ENCODE measurements around the gene PLA2G4D. TPM values are rescaled to one million over a fixed set of nuclear protein-coding genes. Genes with fewer than 3 reads are reported as not detected.
A peak's percentile ranks its signal among the peaks of the same experiment; 100 is the strongest.

The PLA2G4D gene
- total and polyA plus RNA-seq, 9 donors = 0.04 to 0.22 (median 0.08) TPM; not detected in 2

DNA sequence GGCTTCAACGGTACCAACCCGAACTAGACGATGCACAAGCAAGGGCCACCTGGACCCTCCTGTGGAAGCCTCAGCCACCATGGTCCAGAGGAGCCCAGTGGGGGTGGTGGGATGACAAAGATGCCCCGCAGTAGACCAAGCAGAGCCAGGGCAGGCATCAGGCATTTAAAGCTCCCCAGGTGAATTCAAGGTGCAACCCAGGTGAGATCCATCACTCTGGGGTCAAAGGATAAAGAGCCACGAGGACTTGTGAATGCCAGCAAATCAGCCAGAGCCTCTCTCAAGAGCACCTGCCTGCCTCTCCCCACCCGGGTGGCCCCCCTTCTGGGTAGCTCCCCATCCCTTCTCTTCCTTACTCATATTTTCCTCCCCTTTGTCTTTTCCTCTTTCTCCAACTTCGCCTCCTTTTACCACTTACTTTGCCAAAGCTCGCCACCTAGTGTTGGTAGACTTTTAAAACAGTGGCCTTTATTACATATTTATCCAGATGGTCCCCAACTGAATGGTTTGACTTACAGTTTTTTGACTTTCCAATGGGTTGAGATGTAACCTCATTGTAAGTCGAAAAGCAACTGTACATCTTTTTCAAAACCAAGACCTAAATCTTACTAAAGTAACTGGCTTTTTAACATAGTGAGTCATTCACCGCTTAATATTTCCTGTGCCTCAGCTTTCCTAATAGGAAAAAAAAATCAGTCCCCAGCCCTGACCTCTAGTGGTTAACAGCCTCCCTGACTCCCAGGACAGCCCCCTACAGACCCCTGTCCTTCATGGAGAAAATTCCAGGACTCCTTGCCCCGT, 43.3 kb upstream of the PLA2G4D start:
- no peaks in the 10 kb centered on the region for H3K27me3 ChIP-seq (ENCODE audit: control insufficient read depth, insufficient read depth, low read length)
- no peak overlapping the region for H3K27ac ChIP-seq (ENCODE audit: low read length)
- no peaks in the 10 kb centered on the region for H3K36me3 ChIP-seq (ENCODE audit: control insufficient read depth, insufficient read depth, low read length)
- WGBS (ENCODE audit: insufficient coverage) = 58% methylated on average over 8 of the region's 11 CpGs
- DNase-seq = peak; percentile 82
- no peaks in the 10 kb centered on the region for H3K9me3 ChIP-seq (replicated peaks; ENCODE audit: control insufficient read depth, low read depth, low read length)
- H3K4me3 ChIP-seq (ENCODE audit: low read length) = no peak overlapping the region
- H3K4me1 ChIP-seq (ENCODE audit: control insufficient read depth, insufficient read depth, low read length) = no peaks in the 10 kb centered on the region

DNA sequence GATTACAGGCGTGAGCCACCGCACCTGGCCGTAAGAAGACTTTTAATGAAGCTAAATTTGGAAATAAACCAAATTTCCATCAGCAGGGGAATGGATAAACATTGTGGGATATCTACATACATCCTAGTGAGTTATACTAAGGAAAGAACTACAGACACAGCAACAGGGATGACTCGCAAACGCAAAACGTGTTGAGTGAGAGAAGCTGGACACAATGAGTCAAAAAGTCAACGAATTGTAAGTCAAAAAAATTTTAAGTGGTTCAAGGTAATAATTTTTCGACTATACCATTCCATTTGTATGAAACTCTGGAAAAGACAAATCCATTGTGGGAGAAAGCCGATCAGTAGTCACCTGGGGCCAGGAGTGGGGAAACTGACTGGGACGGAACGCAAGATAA, 42.2 kb upstream of the PLA2G4D start:
- no peak overlapping the region for H3K4me3 ChIP-seq (ENCODE audit: low read length)
- H3K36me3 ChIP-seq (ENCODE audit: control insufficient read depth, insufficient read depth, low read length) = no peaks in the 10 kb centered on the region
- peaks cover 10% of the 10 kb centered on the region for H3K4me1 ChIP-seq (ENCODE audit: control insufficient read depth, insufficient read depth, low read length)
- WGBS (ENCODE audit: insufficient coverage) = no CpG with 5 or more reads among the region's 11 CpGs
- no peaks in the 10 kb centered on the region for H3K27me3 ChIP-seq (ENCODE audit: control insufficient read depth, insufficient read depth, low read length)
- H3K9me3 ChIP-seq (replicated peaks; ENCODE audit: control insufficient read depth, low read depth, low read length) = no peaks in the 10 kb centered on the region
- no peak for DNase-seq
- no peak overlapping the region for H3K27ac ChIP-seq (ENCODE audit: low read length)

DNA sequence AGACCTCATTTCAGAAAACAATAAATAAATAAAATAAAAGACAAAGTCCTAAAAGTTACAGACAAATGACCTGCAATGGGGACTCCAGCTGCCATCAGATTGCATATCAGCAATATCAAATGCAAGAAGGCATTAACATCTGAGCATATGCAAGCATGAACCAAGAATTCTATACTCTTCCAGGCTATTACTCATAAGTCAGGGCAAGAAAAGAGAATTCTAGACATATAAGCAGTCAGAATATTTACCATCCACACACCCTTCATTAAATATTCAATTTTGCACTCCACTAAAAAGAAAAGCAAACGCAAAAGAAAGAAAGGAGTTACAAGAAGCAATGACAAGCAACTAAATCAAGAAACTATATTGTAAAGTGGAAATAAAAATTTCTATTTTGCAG, 41.0 kb upstream of the PLA2G4D start:
- WGBS (ENCODE audit: insufficient coverage) = no CpG with 5 or more reads among the region's 1 CpG
- DNase-seq = no peak

DNA sequence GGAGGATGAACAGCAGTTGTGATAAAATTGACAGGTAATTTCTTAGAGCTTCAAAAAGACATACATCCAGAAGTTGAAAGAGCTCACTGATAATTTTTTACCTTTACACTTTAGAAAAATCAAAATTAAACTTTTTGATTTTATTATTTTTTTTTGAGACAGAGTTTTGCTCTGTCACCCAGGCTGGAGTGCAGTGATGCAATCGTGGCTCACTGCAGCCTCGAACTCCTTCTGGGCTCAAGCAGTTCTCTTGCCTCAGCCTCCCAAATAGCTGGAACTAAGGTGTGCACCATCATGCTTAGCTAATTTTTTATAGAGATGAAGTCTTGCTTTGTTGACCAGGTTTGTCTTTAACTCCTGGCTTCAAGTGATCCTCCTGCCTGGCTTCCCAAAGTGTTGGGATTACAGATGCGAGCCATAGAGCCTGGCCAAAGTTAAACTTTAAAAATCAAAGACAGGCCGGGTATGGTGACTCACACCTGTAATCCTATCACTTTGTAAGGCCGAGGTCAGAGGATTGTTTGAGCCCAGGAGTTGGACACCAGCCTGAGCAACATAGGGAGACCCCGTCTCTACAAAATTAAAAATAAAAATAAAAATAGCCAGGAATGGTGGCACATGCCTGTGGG, 40.4 kb upstream of the PLA2G4D start:
- H3K27ac ChIP-seq (ENCODE audit: low read length) = no peak overlapping the region
- H3K27me3 ChIP-seq (ENCODE audit: control insufficient read depth, insufficient read depth, low read length) = peaks cover 6% of the 10 kb centered on the region
- 70% methylated on average over 2 of the region's 6 CpGs for WGBS (ENCODE audit: insufficient coverage)
- no peak for DNase-seq
- H3K4me3 ChIP-seq (ENCODE audit: low read length) = no peak overlapping the region
- H3K4me1 ChIP-seq (ENCODE audit: control insufficient read depth, insufficient read depth, low read length) = peaks cover 23% of the 10 kb centered on the region
- H3K36me3 ChIP-seq (ENCODE audit: control insufficient read depth, insufficient read depth, low read length) = no peaks in the 10 kb centered on the region
- no peaks in the 10 kb centered on the region for H3K9me3 ChIP-seq (replicated peaks; ENCODE audit: control insufficient read depth, low read depth, low read length)

More for the DNA sequence above, 41.0 kb upstream of the PLA2G4D start:
- peaks cover 20% of the 10 kb centered on the region for H3K4me1 ChIP-seq (ENCODE audit: control insufficient read depth, insufficient read depth, low read length)
- no peaks in the 10 kb centered on the region for H3K9me3 ChIP-seq (replicated peaks; ENCODE audit: control insufficient read depth, low read depth, low read length)
- H3K27ac ChIP-seq (ENCODE audit: low read length) = no peak overlapping the region
- H3K27me3 ChIP-seq (ENCODE audit: control insufficient read depth, insufficient read depth, low read length) = peaks cover 6% of the 10 kb centered on the region
- no peak overlapping the region for H3K4me3 ChIP-seq (ENCODE audit: low read length)
- no peaks in the 10 kb centered on the region for H3K36me3 ChIP-seq (ENCODE audit: control insufficient read depth, insufficient read depth, low read length)

DNA sequence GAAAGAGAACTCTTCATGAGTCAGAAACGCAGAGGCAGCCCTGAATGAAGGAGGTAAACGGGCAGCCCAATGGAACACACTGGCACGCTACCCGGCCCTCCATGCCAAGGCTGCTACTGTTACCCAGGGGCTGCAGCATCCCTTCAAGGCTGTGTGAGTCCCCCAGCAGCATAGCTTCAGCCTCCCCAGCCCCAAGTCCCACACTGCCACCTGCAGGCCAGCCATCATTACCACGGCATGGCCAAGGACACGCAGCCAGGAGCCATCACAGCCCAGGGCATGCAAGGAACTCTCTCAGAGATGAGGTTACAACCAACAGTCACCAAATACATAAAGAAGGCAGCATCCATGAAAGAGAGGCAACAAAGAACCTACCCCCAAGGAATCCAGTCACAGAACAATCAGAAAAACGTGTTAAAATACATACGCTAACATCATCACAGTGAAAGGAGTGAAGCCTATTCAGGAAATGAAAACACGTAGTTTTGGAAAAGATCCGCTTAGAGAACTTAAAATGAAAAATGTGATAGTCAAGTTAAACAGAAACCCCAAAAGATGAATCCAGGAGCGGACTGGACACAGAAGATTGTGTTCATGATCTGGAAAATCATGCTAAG, 39.6 kb upstream of the PLA2G4D start:
- Histone ChIP-seq H3K9me3 (replicated peaks; ENCODE audit: control insufficient read depth, low read depth, low read length) (no peaks in the 10 kb centered on the region), H3K4me3 (ENCODE audit: low read length) (no peak overlapping the region), H3K27ac (ENCODE audit: low read length) (no peak overlapping the region), H3K36me3 (ENCODE audit: control insufficient read depth, insufficient read depth, low read length) (no peaks in the 10 kb centered on the region), H3K27me3 (ENCODE audit: control insufficient read depth, insufficient read depth, low read length) (peaks cover 6% of the 10 kb centered on the region), H3K4me1 (ENCODE audit: control insufficient read depth, insufficient read depth, low read length) (peaks cover 23% of the 10 kb centered on the region)
- WGBS (ENCODE audit: insufficient coverage) = 36% methylated on average over 3 of the region's 11 CpGs
- peak; percentile 19 for DNase-seq

DNA sequence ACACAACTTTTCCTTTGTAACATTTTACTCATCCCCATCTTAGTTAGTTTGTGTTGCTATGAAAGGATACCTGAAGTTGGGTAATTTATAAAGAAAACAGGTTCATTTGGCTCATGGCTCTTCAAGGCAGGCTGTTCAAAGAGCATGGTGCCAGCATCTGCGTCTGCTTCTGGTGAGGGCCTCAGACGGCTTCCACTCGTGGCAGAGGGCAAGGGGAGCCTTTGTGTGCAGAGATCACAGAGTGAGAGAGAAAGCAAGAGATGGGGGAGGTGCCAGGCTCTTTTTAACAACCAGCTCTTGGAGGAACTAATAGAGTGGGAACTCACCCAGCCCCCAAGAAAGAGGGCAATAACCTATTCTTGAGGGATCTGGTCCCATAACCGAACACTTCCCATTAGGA, 39.0 kb upstream of the PLA2G4D start:
- H3K4me3 ChIP-seq (ENCODE audit: low read length) = no peak overlapping the region
- no peak overlapping the region for H3K27ac ChIP-seq (ENCODE audit: low read length)
- no peaks in the 10 kb centered on the region for H3K9me3 ChIP-seq (replicated peaks; ENCODE audit: control insufficient read depth, low read depth, low read length)
- peaks cover 23% of the 10 kb centered on the region for H3K4me1 ChIP-seq (ENCODE audit: control insufficient read depth, insufficient read depth, low read length)
- H3K36me3 ChIP-seq (ENCODE audit: control insufficient read depth, insufficient read depth, low read length) = no peaks in the 10 kb centered on the region
- DNase-seq = no peak
- WGBS (ENCODE audit: insufficient coverage) = no CpG with 5 or more reads among the region's 4 CpGs
- H3K27me3 ChIP-seq (ENCODE audit: control insufficient read depth, insufficient read depth, low read length) = peaks cover 6% of the 10 kb centered on the region

DNA sequence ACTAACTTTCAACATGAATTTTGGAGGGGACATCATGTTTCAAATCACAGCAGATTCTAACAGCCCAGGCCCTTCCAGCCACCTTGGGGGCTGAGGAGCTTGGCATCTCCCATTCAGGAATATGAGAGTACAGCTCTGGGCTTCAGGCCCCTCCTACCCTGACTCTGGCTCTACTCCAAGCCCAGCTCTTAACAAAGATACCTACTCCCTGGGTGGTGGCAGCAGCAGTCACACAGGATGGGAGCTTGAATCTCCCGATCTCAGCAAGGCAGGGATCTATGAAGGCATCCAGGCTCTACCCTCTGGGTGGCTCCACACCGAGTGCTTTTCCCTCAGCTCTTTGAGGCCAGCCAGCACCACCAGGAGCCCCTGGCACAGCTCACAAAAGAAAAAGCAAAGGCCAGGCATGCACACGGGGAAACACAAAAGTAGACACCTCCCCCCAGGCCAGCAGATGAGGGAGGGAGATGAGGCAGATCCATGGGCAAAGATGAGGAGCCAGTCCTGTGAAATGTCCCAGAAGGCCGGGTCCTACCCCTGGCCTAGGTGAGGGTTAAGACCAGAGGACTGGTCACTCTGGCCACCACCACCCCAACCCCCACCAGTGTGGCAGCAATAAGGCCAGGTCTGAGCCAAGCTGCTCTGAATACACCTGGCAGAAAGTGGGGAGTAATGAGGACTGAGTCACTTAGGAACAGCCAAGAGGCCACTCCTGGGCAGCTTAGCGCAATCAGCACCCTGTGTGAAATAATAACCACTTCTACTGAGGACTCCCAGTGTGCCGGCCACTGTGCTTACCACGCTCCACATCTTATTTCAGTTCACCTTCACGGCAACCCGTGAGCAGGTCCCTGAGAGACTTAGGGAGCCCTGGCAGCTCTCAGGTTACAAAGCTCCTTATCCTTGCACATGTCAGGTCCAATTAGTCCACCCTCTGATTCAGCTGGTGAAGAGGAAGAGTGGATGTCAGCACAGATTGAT, 37.8 kb upstream of the PLA2G4D start:
- DNase-seq = no peak
- Histone ChIP-seq H3K27me3 (ENCODE audit: control insufficient read depth, insufficient read depth, low read length) (peaks cover 8% of the 10 kb centered on the region), H3K36me3 (ENCODE audit: control insufficient read depth, insufficient read depth, low read length) (no peaks in the 10 kb centered on the region), H3K4me3 (ENCODE audit: low read length) (no peak overlapping the region), H3K9me3 (replicated peaks; ENCODE audit: control insufficient read depth, low read depth, low read length) (no peaks in the 10 kb centered on the region), H3K27ac (ENCODE audit: low read length) (no peak overlapping the region), H3K4me1 (ENCODE audit: control insufficient read depth, insufficient read depth, low read length) (peaks cover 23% of the 10 kb centered on the region)
- WGBS (ENCODE audit: insufficient coverage) = 38% methylated on average over 7 of the region's 9 CpGs

DNA sequence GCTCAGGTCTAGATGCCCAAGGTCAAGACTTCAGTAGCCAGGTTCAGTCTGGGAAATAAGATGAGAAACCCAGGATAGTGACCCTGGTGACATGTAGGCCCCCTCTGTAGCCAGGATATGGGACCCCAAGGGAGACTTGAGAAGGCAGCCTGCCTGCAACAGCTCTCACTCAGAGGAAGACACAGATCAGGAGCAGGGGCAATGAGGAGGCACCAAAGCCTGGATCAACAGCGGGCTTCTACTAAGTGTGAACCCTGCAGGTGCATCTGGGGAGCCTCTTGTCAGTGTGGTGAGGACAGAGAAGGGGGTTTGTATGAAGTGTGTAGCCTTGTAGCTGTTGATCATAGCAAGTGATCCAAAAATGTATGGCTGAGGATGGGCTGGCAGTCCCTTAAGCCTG, 36.6 kb upstream of the PLA2G4D start:
- Histone ChIP-seq H3K36me3 (ENCODE audit: control insufficient read depth, insufficient read depth, low read length) (no peaks in the 10 kb centered on the region), H3K27me3 (ENCODE audit: control insufficient read depth, insufficient read depth, low read length) (peaks cover 8% of the 10 kb centered on the region), H3K4me1 (ENCODE audit: control insufficient read depth, insufficient read depth, low read length) (peaks cover 23% of the 10 kb centered on the region), H3K4me3 (ENCODE audit: low read length) (no peak overlapping the region), H3K9me3 (replicated peaks; ENCODE audit: control insufficient read depth, low read depth, low read length) (no peaks in the 10 kb centered on the region), H3K27ac (ENCODE audit: low read length) (peak overlapping the region; percentile 67)
- WGBS (ENCODE audit: insufficient coverage) = 75% methylated on average over 1 of the region's 1 CpG
- DNase-seq = no peak

DNA sequence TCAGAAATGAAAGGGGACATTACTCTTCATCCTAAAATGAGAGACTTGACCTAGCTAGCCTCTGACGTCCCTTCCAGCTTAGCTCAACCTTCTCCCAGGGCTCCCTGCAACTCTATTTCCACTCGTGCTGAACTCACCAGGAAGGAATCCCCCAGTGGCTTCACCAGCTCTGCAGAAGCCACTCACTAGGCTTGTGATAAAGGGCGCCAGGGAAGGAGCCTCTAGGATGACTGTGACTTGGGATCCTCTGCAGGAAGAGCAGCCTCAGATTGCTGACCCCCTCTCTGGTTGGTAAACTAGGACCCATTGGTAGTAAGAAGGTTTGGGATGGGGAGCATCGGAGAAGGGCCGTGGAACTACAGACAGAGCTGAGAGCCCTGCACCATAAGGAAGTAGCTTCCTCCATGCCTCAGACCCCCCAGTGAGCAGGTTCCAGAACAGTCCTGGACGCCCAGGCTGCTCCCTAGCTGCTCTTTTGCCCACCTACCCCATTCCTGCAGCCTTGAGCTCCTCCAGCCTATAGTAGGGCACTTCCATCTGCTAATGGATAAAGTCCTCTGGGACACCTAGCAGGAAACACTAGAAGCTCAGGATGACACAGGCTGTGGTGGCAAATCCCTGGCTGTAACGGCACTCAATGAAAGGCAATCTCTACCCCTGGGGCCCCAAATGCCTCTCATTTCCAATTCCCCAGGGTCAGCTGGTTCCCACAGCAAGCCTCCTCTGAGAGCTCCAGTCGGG, 36.1 kb upstream of the PLA2G4D start:
- WGBS (ENCODE audit: insufficient coverage) = 49% methylated on average over 5 of the region's 8 CpGs
- Histone ChIP-seq H3K9me3 (replicated peaks; ENCODE audit: control insufficient read depth, low read depth, low read length) (no peaks in the 10 kb centered on the region), H3K36me3 (ENCODE audit: control insufficient read depth, insufficient read depth, low read length) (no peaks in the 10 kb centered on the region), H3K4me1 (ENCODE audit: control insufficient read depth, insufficient read depth, low read length) (peaks cover 23% of the 10 kb centered on the region), H3K27ac (ENCODE audit: low read length) (peak overlapping the region; percentile 67), H3K4me3 (ENCODE audit: low read length) (no peak overlapping the region), H3K27me3 (ENCODE audit: control insufficient read depth, insufficient read depth, low read length) (peaks cover 8% of the 10 kb centered on the region)
- peak; percentile 13 for DNase-seq
